ENCODE data around the gene PAPLN. TPM values are rescaled to one million over a fixed set of nuclear protein-coding genes. Genes with fewer than 3 reads are reported as not detected.

PAPLN gene
- total RNA-seq, 4 donors from 2014 or later, result 8.1 to 27.2 (median 12.7) TPM

GRCh38 chr14:73221945-73222344 lies 15.4 kb upstream of the PAPLN start:
- Histone ChIP-seq H3K27ac (no peak overlapping the region), H3K9me3 (no peaks in the 10 kb centered on the region), H3K4me1 (no peaks in the 10 kb centered on the region), H3K4me3 (no peak overlapping the region), H3K27me3 (no peaks in the 10 kb centered on the region), H3K36me3 (peaks cover 0 to 60% (median 0%) of the 10 kb centered on the region in 3 donors)
- no peak for DNase-seq
- TF ChIP-seq CTCF (IDR thresholded peaks at IDR 0.05), result no peak
- TF ChIP-seq POLR2A (IDR thresholded peaks at IDR 0.05), result no peak

GRCh38 chr14:73223049-73223448 lies 14.3 kb upstream of the PAPLN start:
- H3K9me3 ChIP-seq, result no peaks in the 10 kb centered on the region
- no peak for DNase-seq
- no peaks in the 10 kb centered on the region for H3K27me3 ChIP-seq
- peaks cover 0 to 54% (median 0%) of the 10 kb centered on the region in 3 donors for H3K36me3 ChIP-seq
- H3K27ac ChIP-seq, result no peak overlapping the region
- TF ChIP-seq POLR2A (IDR thresholded peaks at IDR 0.05) (no peak), CTCF (IDR thresholded peaks at IDR 0.05) (no peak)
- H3K4me3 ChIP-seq, result no peak overlapping the region
- H3K4me1 ChIP-seq, result peaks cover 0 to 3% (median 0%) of the 10 kb centered on the region in 4 donors

GRCh38 chr14:73225496-73225895 lies 11.8 kb upstream of the PAPLN start:
- no peak for TF ChIP-seq CTCF (IDR thresholded peaks at IDR 0.05)
- no peak for TF ChIP-seq POLR2A (IDR thresholded peaks at IDR 0.05)
- H3K4me1 ChIP-seq, result peaks cover 0 to 13% (median 0%) of the 10 kb centered on the region in 4 donors
- H3K4me3 ChIP-seq, result no peak overlapping the region
- H3K27ac ChIP-seq, result no peak overlapping the region
- no peaks in the 10 kb centered on the region for H3K27me3 ChIP-seq
- no peak for DNase-seq
- H3K9me3 ChIP-seq, result no peaks in the 10 kb centered on the region
- peaks cover 0 to 30% (median 0%) of the 10 kb centered on the region in 3 donors for H3K36me3 ChIP-seq

- TF ChIP-seq POLR2A (IDR thresholded peaks at IDR 0.05), result no peak
- no peak for TF ChIP-seq CTCF (IDR thresholded peaks at IDR 0.05)
- no peaks in the 10 kb centered on the region for H3K27me3 ChIP-seq
- H3K36me3 ChIP-seq, result peaks cover 0 to 6% (median 0%) of the 10 kb centered on the region in 3 donors
- peaks cover 0 to 13% (median 0%) of the 10 kb centered on the region in 4 donors for H3K4me1 ChIP-seq
- H3K9me3 ChIP-seq, result no peaks in the 10 kb centered on the region
- peak overlapping the region in 3 of 4 donors; percentile 14 to 52 (median 42) for H3K27ac ChIP-seq
- no peak overlapping the region for H3K4me3 ChIP-seq
- no peak for DNase-seq
These were observed 9.2 kb upstream of the PAPLN start for GRCh38 chr14:73227812-73228781.

- no peaks in the 10 kb centered on the region for H3K27me3 ChIP-seq
- peaks cover 0 to 6% (median 0%) of the 10 kb centered on the region in 3 donors for H3K36me3 ChIP-seq
- H3K4me3 ChIP-seq, result no peak overlapping the region
- DNase-seq, result no peak
- no peak overlapping the region for H3K27ac ChIP-seq
- peaks cover 0 to 15% (median 0%) of the 10 kb centered on the region in 4 donors for H3K4me1 ChIP-seq
- no peak for TF ChIP-seq CTCF (IDR thresholded peaks at IDR 0.05)
- no peak for TF ChIP-seq POLR2A (IDR thresholded peaks at IDR 0.05)
- no peaks in the 10 kb centered on the region for H3K9me3 ChIP-seq
These were observed 7.3 kb upstream of the PAPLN start for GRCh38 chr14:73230051-73230450.
